HepG2 (cell line): ENCODE results near the gene LOXL3. TPM values are rescaled to one million over a fixed set of nuclear protein-coding genes. Genes with fewer than 3 reads are reported as not detected.

Experiments used
- BHLHE40 ChIP-seq: IDR thresholded peaks from 2 replicates; pipeline ENCODE4 v1.6.1; 2011; ENCODE audit warnings: low read length, improper control_type of control experiment
- CSRNP1 ChIP-seq: sonication (generic); formaldehyde crosslinking; IDR thresholded peaks from 2 replicates; pipeline ENCODE4 v1.8.1; 2023; ENCODE audit warnings: mild to moderate bottlenecking, missing genetic modification reagents
- EEA1 ChIP-seq: sonication (generic); formaldehyde crosslinking; IDR thresholded peaks from 2 replicates; pipeline ENCODE4 v1.5.1; 2020; ENCODE audit warnings: mild to moderate bottlenecking, missing genetic modification reagents, borderline replicate concordance
- FLYWCH1 ChIP-seq: sonication (generic); formaldehyde crosslinking; IDR thresholded peaks from 2 replicates; pipeline ENCODE4 v1.8.1; 2023; ENCODE audit warnings: mild to moderate bottlenecking, missing genetic modification reagents
- HDAC6 ChIP-seq: fragments of 200-600 bp; sonication (generic); IDR thresholded peaks from 2 replicates; pipeline ENCODE4 v1.7.0; 2017; ENCODE audit warnings: mild to moderate bottlenecking, antibody characterized with exemption, low read length, low read depth
- ISX ChIP-seq: sonication (generic); formaldehyde crosslinking; conservative IDR thresholded peaks from 2 replicates; pipeline ENCODE4 v1.5.0; 2020; ENCODE audit warnings: missing genetic modification reagents
- MAX ChIP-seq: IDR thresholded peaks from 2 replicates; pipeline ENCODE4 v1.6.1; 2012; ENCODE audit warnings: inconsistent platforms
- NCOA1 ChIP-seq: sonication (generic); formaldehyde crosslinking; IDR thresholded peaks from 2 replicates; pipeline ENCODE4 v1.9.0; 2021; ENCODE audit warnings: missing genetic modification reagents
- PBX2 ChIP-seq: IDR thresholded peaks from 2 replicates; pipeline ENCODE4 v1.6.1; 2016; ENCODE audit warnings: control low read depth
- RAD51 ChIP-seq: fragments of 450-650 bp; IDR thresholded peaks from 2 replicates; pipeline ENCODE4 v1.6.1; 2016; ENCODE audit warnings: borderline replicate concordance
- REL ChIP-seq: sonication (generic); formaldehyde crosslinking; conservative IDR thresholded peaks from 2 replicates; pipeline ENCODE4 v1.8.0; 2022; ENCODE audit warnings: mild to moderate bottlenecking, missing genetic modification reagents, moderate library complexity
- SRF ChIP-seq: IDR thresholded peaks from 2 replicates; pipeline ENCODE4 v1.6.1; 2011; ENCODE audit warnings: mild to moderate bottlenecking, low read depth, low read length, moderate library complexity
- TBX3 ChIP-seq: fragments of 450-650 bp; IDR thresholded peaks from 2 replicates; pipeline ENCODE4 v1.6.1; 2017; ENCODE audit warnings: antibody characterized with exemption, mild to moderate bottlenecking, inconsistent platforms, borderline replicate concordance
- TGIF2 ChIP-seq: IDR thresholded peaks from 2 replicates; pipeline ENCODE4 v1.6.1; 2016; ENCODE audit warnings: control low read depth, missing compliant biosample characterization
- TRIM24 ChIP-seq: sonication (generic); formaldehyde crosslinking; IDR thresholded peaks from 2 replicates; pipeline ENCODE4 v1.8.0; 2022; ENCODE audit warnings: mild to moderate bottlenecking, missing genetic modification reagents
- ZBTB25 ChIP-seq: IDR thresholded peaks from 2 replicates; pipeline ENCODE4 v1.6.1; 2018; ENCODE audit warnings: missing genetic modification reagents
- ZFP41 ChIP-seq: sonication (generic); formaldehyde crosslinking; IDR thresholded peaks from 2 replicates; pipeline ENCODE4 v1.4.0; 2020; ENCODE audit warnings: mild to moderate bottlenecking, missing genetic modification reagents, borderline replicate concordance
- ZNF326 ChIP-seq: sonication (generic); formaldehyde crosslinking; IDR thresholded peaks from 2 replicates; pipeline ENCODE4 v1.4.0; 2020; ENCODE audit warnings: missing genetic modification reagents, borderline replicate concordance
- ZNF484 ChIP-seq: sonication (generic); formaldehyde crosslinking; IDR thresholded peaks from 2 replicates; pipeline ENCODE4 v1.5.1; 2020; ENCODE audit warnings: mild to moderate bottlenecking, low read depth, missing genetic modification reagents, borderline replicate concordance
- ZNF503 ChIP-seq: sonication (generic); formaldehyde crosslinking; IDR thresholded peaks from 2 replicates; pipeline ENCODE4 v1.4.0; 2020; ENCODE audit warnings: missing genetic modification reagents
- ZNF549 ChIP-seq: sonication (generic); formaldehyde crosslinking; IDR thresholded peaks from 2 replicates; pipeline ENCODE4 v1.5.0; 2020; ENCODE audit warnings: missing genetic modification reagents
- ZNF570 ChIP-seq: sonication (generic); formaldehyde crosslinking; IDR thresholded peaks from 2 replicates; pipeline ENCODE4 v1.4.0; 2020; ENCODE audit warnings: mild to moderate bottlenecking, missing genetic modification reagents, borderline replicate concordance
- ZNF749 ChIP-seq: sonication (generic); formaldehyde crosslinking; IDR thresholded peaks from 2 replicates; pipeline ENCODE4 v1.8.0; 2022; ENCODE audit warnings: mild to moderate bottlenecking, missing genetic modification reagents, moderate library complexity, borderline replicate concordance
- polyA plus RNA-seq, 8 experiments: library from polyadenylated mRNA; depleted of rRNA in 3 of 8; stranded (reverse) in 7 of 8; unstranded in 1 of 8; fragments of >200 nt; fragmentation: Illumina TruSeq in 4 of 8; extraction: Trizol in 4 of 8; gene quantifications; 2 replicates each; pipeline versions ENCODE4 v1.2.1 to v1.2.3, GENCODE V29; 2011 to 2016; ENCODE audit warnings: low read depth in 4 of 8, missing spikeins in 1 of 8, mixed read lengths in 1 of 8; ENCODE audit not compliant: insufficient read depth in 1 of 8
- total RNA-seq, 5 experiments: library from RNA; depleted of rRNA; stranded (reverse); fragments of >200 nt; fragmentation: Illumina TruSeq; extraction: Trizol; gene quantifications; 2 replicates each; pipeline ENCODE4 v1.2.3, GENCODE V29; 2016; ENCODE audit warnings: low read depth in 1 of 5

The LOXL3 gene
- total and polyA plus RNA-seq, 2 of the 13 experiments (the other 11 are each of a cell fraction or from before 2014, with no cell fraction given), result 0.55 to 6.5 TPM

- TF ChIP-seq ZBTB25 (CRISPR knock-in tag) (no peak), CSRNP1 (CRISPR knock-in tag) (no peak), ZNF570 (no peak), SRF (no peak), ZNF503 (CRISPR knock-in tag) (no peak; the same call in 1 of the 2 replicates), ZNF326 (CRISPR knock-in tag) (no peak), ZNF484 (CRISPR knock-in tag) (no peak), TBX3 (no peak), TRIM24 (CRISPR knock-in tag) (no peak), FLYWCH1 (CRISPR knock-in tag) (no peak; the same call in 1 of the 2 replicates), REL (CRISPR knock-in tag) (no peak), PBX2 (CRISPR knock-in tag) (no peak), HDAC6 (no peak), ZFP41 (CRISPR knock-in tag) (no peak), MAX (peak; percentile 66; the same call in 1 of the 2 replicates), BHLHE40 (no peak), EEA1 (CRISPR knock-in tag) (no peak), ZNF549 (CRISPR knock-in tag) (no peak), TGIF2 (CRISPR knock-in tag) (no peak), RAD51 (no peak), NCOA1 (CRISPR knock-in tag) (no peak), ISX (CRISPR knock-in tag) (no peak), ZNF749 (0 out of 2 replicates have a peak, but pooled peaks have one; percentile 49)
Measured at GRCh38 chr2:74548900-74549826, 4.6 kb downstream of the LOXL3 start (continued).
